Liver (tissue), 9 donors: ENCODE measurements around the gene CHL1. TPM values are rescaled to one million over a fixed set of nuclear protein-coding genes. Genes with fewer than 3 reads are reported as not detected.
A peak's percentile ranks its signal among the peaks of the same experiment; 100 is the strongest.

Source experiments
- DNase-seq: peaks from one replicate; pipeline ENCODE4 v3.0.0-alpha.2; 2017; ENCODE audit warnings: low spot score
- H3K27ac ChIP-seq, 2 donors: one replicate each; pipeline ENCODE4 v1.7.0; 2013; ENCODE audit warnings: inconsistent platforms in 2 of 2, low read length in 2 of 2, control low read depth in 1 of 2, low read depth in 1 of 2, mild to moderate bottlenecking in 1 of 2
- H3K27me3 ChIP-seq, 4 donors: one replicate each; pipeline versions ENCODE4 v1.6.1 to v1.7.0; 2013; ENCODE audit warnings: low read length in 3 of 4, inconsistent platforms in 1 of 4, mild to moderate bottlenecking in 1 of 4, moderate library complexity in 1 of 4; ENCODE audit not compliant: control insufficient read depth in 4 of 4, insufficient read depth in 4 of 4
- H3K36me3 ChIP-seq, 4 donors: one replicate each; pipeline versions ENCODE4 v1.6.1 to v1.7.0; 2013; ENCODE audit warnings: low read length in 3 of 4, mild to moderate bottlenecking in 3 of 4, low read depth in 1 of 4, moderate library complexity in 1 of 4; ENCODE audit not compliant: control insufficient read depth in 4 of 4, insufficient read depth in 3 of 4
- H3K4me1 ChIP-seq, 4 donors: one replicate each; pipeline versions ENCODE4 v1.6.1 to v1.7.0; 2013; ENCODE audit warnings: low read length in 3 of 4, mild to moderate bottlenecking in 3 of 4, moderate library complexity in 1 of 4; ENCODE audit not compliant: control insufficient read depth in 4 of 4, insufficient read depth in 4 of 4
- H3K4me3 ChIP-seq, 3 donors: one replicate each; pipeline versions ENCODE4 v1.6.1 to v1.7.0; 2013; ENCODE audit warnings: low read length in 3 of 3, control low read depth in 1 of 3, low read depth in 1 of 3, mild to moderate bottlenecking in 1 of 3
- H3K9ac ChIP-seq, 2 donors: one replicate each; pipeline ENCODE4 v1.7.0; 2013; ENCODE audit warnings: low read length in 2 of 2, mild to moderate bottlenecking in 2 of 2, moderate library complexity in 2 of 2, control low read depth in 1 of 2, low read depth in 1 of 2
- H3K9me3 ChIP-seq, 4 donors: one replicate each; pipeline versions ENCODE4 v1.6.1 to v1.7.0; 2013; ENCODE audit warnings: low read length in 3 of 4; ENCODE audit not compliant: control insufficient read depth in 4 of 4
- ATF3 ChIP-seq: IDR thresholded peaks from 2 replicates; pipeline ENCODE4 v1.6.1; 2016; ENCODE audit warnings: antibody characterized with exemption
- EGR1 ChIP-seq, 2 donors: IDR thresholded peaks; 2 replicates each; pipeline ENCODE4 v1.6.1; 2016 to 2018; ENCODE audit warnings: antibody characterized with exemption in 2 of 2, low read depth in 2 of 2
- FOXA1 ChIP-seq: IDR thresholded peaks from 2 replicates; pipeline ENCODE4 v1.6.1; 2016; ENCODE audit warnings: antibody characterized with exemption
- FOXA2 ChIP-seq: IDR thresholded peaks from 2 replicates; pipeline ENCODE4 v1.6.1; 2016; ENCODE audit warnings: antibody characterized with exemption
- HNF4A ChIP-seq, 2 donors: conservative IDR thresholded peaks; 2 replicates each; pipeline ENCODE4 v1.6.1; 2016; ENCODE audit warnings: antibody characterized with exemption in 2 of 2, mild to moderate bottlenecking in 2 of 2
- HNF4G ChIP-seq: IDR thresholded peaks from 2 replicates; pipeline ENCODE4 v1.6.1; 2016; ENCODE audit warnings: antibody characterized with exemption
- JUND ChIP-seq, 2 donors: IDR thresholded peaks; 2 replicates each; pipeline ENCODE4 v1.6.1; 2016; ENCODE audit warnings: antibody characterized with exemption in 2 of 2
- MAX ChIP-seq: IDR thresholded peaks from 2 replicates; pipeline ENCODE4 v1.6.1; 2016; ENCODE audit warnings: antibody characterized with exemption
- NR2F2 ChIP-seq: IDR thresholded peaks from 2 replicates; pipeline ENCODE4 v1.6.1; 2016; ENCODE audit warnings: antibody characterized with exemption
- RAD21 ChIP-seq, 2 donors: IDR thresholded peaks; 2 replicates each; pipeline ENCODE4 v1.6.1; 2016; ENCODE audit warnings: antibody characterized with exemption in 2 of 2, mild to moderate bottlenecking in 2 of 2
- REST ChIP-seq: IDR thresholded peaks from 2 replicates; pipeline ENCODE4 v1.6.1; 2016; ENCODE audit warnings: antibody characterized with exemption, mild to moderate bottlenecking
- RXRA ChIP-seq, 2 donors: IDR thresholded peaks; 2 replicates each; pipeline ENCODE4 v1.6.1; 2017 to 2018; ENCODE audit warnings: antibody characterized with exemption in 2 of 2, mild to moderate bottlenecking in 1 of 2
- SP1 ChIP-seq: IDR thresholded peaks from 2 replicates; pipeline ENCODE4 v1.6.1; 2018; ENCODE audit warnings: antibody characterized with exemption, mild to moderate bottlenecking
- TAF1 ChIP-seq: conservative IDR thresholded peaks from 2 replicates; pipeline ENCODE4 v1.6.1; 2016; ENCODE audit warnings: antibody characterized with exemption, mild to moderate bottlenecking
- YY1 ChIP-seq: IDR thresholded peaks from 2 replicates; pipeline ENCODE4 v1.6.1; 2016; ENCODE audit warnings: antibody characterized with exemption, mild to moderate bottlenecking
- WGBS: extraction: QIAGEN DNeasy Blood & Tissue Kit; methylation state at CpG from one replicate; pipeline ENCODE4 v1.1.7; 2013; 5-methylcytosine and 5-hydroxymethylcytosine counted together
- polyA plus RNA-seq, 2 donors: library from polyadenylated mRNA; stranded (reverse) in 1 of 2; unstranded in 1 of 2; fragments of 200-250 nt in 1 of 2; fragments of >200 nt in 1 of 2; fragmentation: Nextera tagmentation in 1 of 2; extraction: Ambion mirVana in 1 of 2; gene quantifications; one replicate each; pipeline versions ENCODE4 v1.2.1 to v1.2.3, GENCODE V29; 2013 to 2015
- total RNA-seq, 2 donors: library from RNA; depleted of rRNA; stranded (reverse); fragments of >200 nt; gene quantifications; one replicate each; pipeline ENCODE4 v1.2.3, GENCODE V29; 2014
- TF ChIP-seq, protein P1 (sequence below): fragments of 150-350 bp; IDR thresholded peaks from 2 replicates; pipeline ENCODE4 v1.5.1; 2017; ENCODE audit warnings: improper control_type of control experiment, low read depth, low read length; ENCODE audit not compliant: missing input control
- TF ChIP-seq, protein P2 (sequence below): IDR thresholded peaks from 2 replicates; pipeline ENCODE4 v1.6.1; 2016; ENCODE audit warnings: antibody characterized with exemption
- donor health status: healthy.
- donor health status: healthy.
- donor health status: healthy.
- donor health status: healthy.
- donor health status: healthy.

CHL1 gene
- total and polyA plus RNA-seq, 4 donors: 0.03 to 8.1 (median 0.66) TPM

DNA sequence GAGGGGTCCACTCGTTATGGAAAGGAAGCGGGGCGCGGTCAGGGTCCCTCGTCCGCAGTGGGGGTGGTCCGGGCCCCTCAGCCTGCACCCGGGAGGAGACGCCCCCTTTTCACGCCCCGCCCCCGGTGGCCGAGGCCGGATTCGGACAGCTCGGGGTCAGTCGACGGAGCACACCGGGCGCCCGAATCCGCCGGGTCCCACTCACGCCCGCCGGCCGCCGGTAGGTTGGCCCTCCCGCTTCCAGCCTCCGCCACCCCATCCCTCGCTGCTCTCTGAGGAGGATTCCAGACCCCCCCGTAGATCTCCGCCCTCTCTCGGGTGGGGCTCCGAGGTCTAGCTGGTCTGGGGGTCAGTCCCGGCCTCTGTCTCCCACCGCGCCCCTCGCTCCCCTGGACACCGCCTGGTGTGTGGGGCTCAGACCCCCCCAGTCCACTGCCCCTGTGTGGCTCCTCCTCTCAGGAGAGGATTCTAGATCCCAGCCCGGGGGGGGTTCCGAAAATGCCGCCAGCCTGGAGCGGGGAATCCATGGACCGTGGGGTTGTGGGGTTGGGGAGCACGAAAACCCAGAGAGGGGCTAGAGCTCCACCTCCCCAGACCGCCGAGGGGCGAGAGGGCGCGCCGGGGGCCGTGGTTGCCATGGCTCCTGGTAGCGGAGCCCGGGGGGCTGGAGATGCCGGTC lies 725 bp downstream of the CHL1 start (continued):
- no peak for TF ChIP-seq REST

DNA sequence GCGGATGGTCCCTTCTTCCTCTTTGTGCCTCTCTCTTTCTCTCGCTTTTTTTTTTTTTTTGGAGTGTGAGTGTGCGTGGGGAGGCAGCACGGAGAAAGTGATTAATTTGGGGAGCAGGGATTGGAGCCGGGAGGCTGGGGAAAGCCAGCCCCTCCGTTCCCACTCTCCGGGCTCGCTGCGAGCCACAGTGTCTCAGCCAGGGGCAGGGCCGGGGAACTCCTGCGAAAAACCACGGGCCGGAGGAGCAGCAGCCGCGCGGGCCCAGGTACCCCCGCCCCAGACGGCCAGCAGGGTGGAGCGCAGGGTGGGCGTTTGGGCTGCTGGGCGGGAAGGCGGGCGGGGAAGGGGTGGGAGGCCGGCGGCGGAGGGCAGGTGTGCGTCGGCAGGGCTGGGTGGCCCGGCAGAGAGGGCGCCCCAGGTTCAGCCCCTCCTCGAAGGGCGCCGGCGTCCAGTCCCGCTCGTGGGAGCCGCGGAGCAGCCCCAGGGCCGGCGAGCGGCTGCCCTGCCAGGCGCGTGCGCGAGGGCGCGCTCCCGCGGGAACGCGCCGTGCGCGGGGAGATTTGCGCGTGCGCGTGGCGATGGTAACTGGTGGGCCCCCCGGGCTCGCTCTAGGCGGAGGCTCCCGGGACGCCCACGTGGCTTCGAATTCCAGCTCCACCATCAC lies 1.4 kb downstream of the CHL1 start:
- TF ChIP-seq YY1: no peak
- no peak for TF ChIP-seq MAX
- no peak for TF ChIP-seq HNF4A (conservative IDR thresholded peaks at IDR 0.05)
- TF ChIP-seq, protein P1, sequence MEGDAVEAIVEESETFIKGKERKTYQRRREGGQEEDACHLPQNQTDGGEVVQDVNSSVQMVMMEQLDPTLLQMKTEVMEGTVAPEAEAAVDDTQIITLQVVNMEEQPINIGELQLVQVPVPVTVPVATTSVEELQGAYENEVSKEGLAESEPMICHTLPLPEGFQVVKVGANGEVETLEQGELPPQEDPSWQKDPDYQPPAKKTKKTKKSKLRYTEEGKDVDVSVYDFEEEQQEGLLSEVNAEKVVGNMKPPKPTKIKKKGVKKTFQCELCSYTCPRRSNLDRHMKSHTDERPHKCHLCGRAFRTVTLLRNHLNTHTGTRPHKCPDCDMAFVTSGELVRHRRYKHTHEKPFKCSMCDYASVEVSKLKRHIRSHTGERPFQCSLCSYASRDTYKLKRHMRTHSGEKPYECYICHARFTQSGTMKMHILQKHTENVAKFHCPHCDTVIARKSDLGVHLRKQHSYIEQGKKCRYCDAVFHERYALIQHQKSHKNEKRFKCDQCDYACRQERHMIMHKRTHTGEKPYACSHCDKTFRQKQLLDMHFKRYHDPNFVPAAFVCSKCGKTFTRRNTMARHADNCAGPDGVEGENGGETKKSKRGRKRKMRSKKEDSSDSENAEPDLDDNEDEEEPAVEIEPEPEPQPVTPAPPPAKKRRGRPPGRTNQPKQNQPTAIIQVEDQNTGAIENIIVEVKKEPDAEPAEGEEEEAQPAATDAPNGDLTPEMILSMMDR: no peak
- TF ChIP-seq FOXA2: no peak
- TF ChIP-seq ATF3: no peak
- TF ChIP-seq, protein P2, sequence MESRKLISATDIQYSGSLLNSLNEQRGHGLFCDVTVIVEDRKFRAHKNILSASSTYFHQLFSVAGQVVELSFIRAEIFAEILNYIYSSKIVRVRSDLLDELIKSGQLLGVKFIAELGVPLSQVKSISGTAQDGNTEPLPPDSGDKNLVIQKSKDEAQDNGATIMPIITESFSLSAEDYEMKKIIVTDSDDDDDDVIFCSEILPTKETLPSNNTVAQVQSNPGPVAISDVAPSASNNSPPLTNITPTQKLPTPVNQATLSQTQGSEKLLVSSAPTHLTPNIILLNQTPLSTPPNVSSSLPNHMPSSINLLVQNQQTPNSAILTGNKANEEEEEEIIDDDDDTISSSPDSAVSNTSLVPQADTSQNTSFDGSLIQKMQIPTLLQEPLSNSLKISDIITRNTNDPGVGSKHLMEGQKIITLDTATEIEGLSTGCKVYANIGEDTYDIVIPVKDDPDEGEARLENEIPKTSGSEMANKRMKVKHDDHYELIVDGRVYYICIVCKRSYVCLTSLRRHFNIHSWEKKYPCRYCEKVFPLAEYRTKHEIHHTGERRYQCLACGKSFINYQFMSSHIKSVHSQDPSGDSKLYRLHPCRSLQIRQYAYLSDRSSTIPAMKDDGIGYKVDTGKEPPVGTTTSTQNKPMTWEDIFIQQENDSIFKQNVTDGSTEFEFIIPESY: no peak
- TF ChIP-seq SP1: no peak
- TF ChIP-seq RAD21 (IDR thresholded peaks at IDR 0.05): no peak
- no peak for TF ChIP-seq EGR1 (IDR thresholded peaks at IDR 0.05; ENCODE audit: low read depth in 2 of 2)
- no peak for TF ChIP-seq RXRA (IDR thresholded peaks at IDR 0.05)
- no peak for TF ChIP-seq HNF4G
- no peak for TF ChIP-seq NR2F2
- TF ChIP-seq TAF1: no peak
- no peak for TF ChIP-seq FOXA1
- TF ChIP-seq REST: no peak
- no peak for TF ChIP-seq JUND (IDR thresholded peaks at IDR 0.05)
- H3K4me3 ChIP-seq: peak overlapping the region in 2 of 3 donors; percentile 15 to 62
- H3K9ac ChIP-seq: no peak overlapping the region
- 8% methylated on average over 66 of the region's 66 CpGs for WGBS
- no peak for DNase-seq
- peaks cover 8 to 18% (median 12%) of the 10 kb centered on the region in 4 donors for H3K4me1 ChIP-seq
- H3K27ac ChIP-seq: no peak overlapping the region
- H3K27me3 ChIP-seq: peaks cover 0 to 7% (median 3%) of the 10 kb centered on the region in 4 donors
- peaks cover 0 to 3% (median 0%) of the 10 kb centered on the region in 4 donors for H3K9me3 ChIP-seq
- no peaks in the 10 kb centered on the region for H3K36me3 ChIP-seq
